HG03159 (cell line): ENCODE results near the gene HKDC1.
"Not testable (repeated sequence)": the region's sequence is repeated elsewhere in the genome, so short reads cannot be mapped to it uniquely, and the experiment has no call there.

Experiments
- ATAC-seq: cut with Tn5 transposase; IDR thresholded peaks from one replicate; pipeline ENCODE4 v1.9.1; 2021; ENCODE audit warnings: mild to moderate bottlenecking, moderate library complexity; ENCODE audit not compliant: unreplicated experiment

HKDC1 gene

GRCh38 chr10:69242040-69242851 is 22.1 kb downstream of the HKDC1 start:
- ATAC-seq, result no peak

- ATAC-seq, result no peak
Observed at GRCh38 chr10:69242852-69243212, 22.7 kb downstream of the HKDC1 start.

- ATAC-seq, result no peak
Observed at GRCh38 chr10:69243817-69244216, 23.7 kb downstream of the HKDC1 start.

- no peak for ATAC-seq
Observed at GRCh38 chr10:69246036-69246435, 25.9 kb downstream of the HKDC1 start.

- ATAC-seq, result no peak
Observed at GRCh38 chr10:69246581-69247312, 26.6 kb downstream of the HKDC1 start.

- no peak for ATAC-seq
Observed at GRCh38 chr10:69247313-69247710, 27.2 kb downstream of the HKDC1 start.

- ATAC-seq, result no peak
Observed at GRCh38 chr10:69248117-69248730, 28.1 kb downstream of the HKDC1 start.

GRCh38 chr10:69250041-69250440 is 29.9 kb downstream of the HKDC1 start:
- no peak for ATAC-seq

- ATAC-seq, result not testable (repeated sequence)
Observed at GRCh38 chr10:69251417-69251816, 31.3 kb downstream of the HKDC1 start.

GRCh38 chr10:69253171-69253570 is 33.0 kb downstream of the HKDC1 start:
- no peak for ATAC-seq

GRCh38 chr10:69254877-69255276 is 34.7 kb downstream of the HKDC1 start:
- ATAC-seq, result no peak

- ATAC-seq, result no peak
Observed at GRCh38 chr10:69259547-69260243, 39.6 kb downstream of the HKDC1 start.

GRCh38 chr10:69261184-69261583 is 41.1 kb downstream of the HKDC1 start:
- ATAC-seq, result no peak

GRCh38 chr10:69262292-69262751 is 42.2 kb downstream of the HKDC1 start:
- ATAC-seq, result no peak

GRCh38 chr10:69265521-69265920 is 45.4 kb downstream of the HKDC1 start:
- ATAC-seq, result no peak

- no peak for ATAC-seq
Observed at GRCh38 chr10:69268761-69269416, 48.8 kb downstream of the HKDC1 start.

- ATAC-seq, result no peak
Observed at GRCh38 chr10:69269761-69270160, 49.6 kb downstream of the HKDC1 start.

GRCh38 chr10:69270990-69271389 is 50.9 kb downstream of the HKDC1 start:
- ATAC-seq, result no peak

- ATAC-seq, result no peak
Observed at GRCh38 chr10:69272624-69273023, 52.5 kb downstream of the HKDC1 start.

GRCh38 chr10:69275444-69275843 is 55.3 kb downstream of the HKDC1 start:
- no peak for ATAC-seq

- no peak for ATAC-seq
Observed at GRCh38 chr10:69276503-69276902, 56.4 kb downstream of the HKDC1 start.
